Smooth muscle cell of the pulmonary artery (primary cell): Measurements from ENCODE around the gene MAGEA11. TPM values are rescaled to one million over a fixed set of nuclear protein-coding genes. Genes with fewer than 3 reads are reported as not detected.

Source experiments
- total RNA-seq: library from RNA; depleted of rRNA; stranded (reverse); fragments of >200 nt; gene quantifications from 2 replicates; pipeline ENCODE4 v1.2.3, GENCODE V29; 2014

MAGEA11 gene
- total RNA-seq = not detected in 2 replicates

GRCh38 chrX:149711545-149712236 is at the start of gene MAGEA11:
Gene MAGEA11 (plus strand): TSS chrX:149712060. CDS start chrX:149713160, 1,100 bp downstream.

Other genes starting within 250 kb of the MAGEA11 start
- gene IDS, start 206.8 kb upstream of the MAGEA11 start, total RNA-seq = 105 and 160 TPM in 2 replicates
- gene EOLA1, start 171.0 kb upstream of the MAGEA11 start, total RNA-seq = 13.8 and 14.3 TPM in 2 replicates
- not detected in 2 replicates for gene HSFX3, start 162.1 kb upstream of the MAGEA11 start, total RNA-seq
- gene MAGEA9B, start 124.6 kb upstream of the MAGEA11 start, total RNA-seq = not detected in 2 replicates
- 0.72 TPM in 1 of 2 replicates, not detected in the other for gene HSFX2, start 116.7 kb upstream of the MAGEA11 start, total RNA-seq
- gene TMEM185A, start 80.3 kb upstream of the MAGEA11 start, total RNA-seq = 19.6 and 22.2 TPM in 2 replicates
- 1.1 and 1.7 TPM in 2 replicates for gene HSFX1, start 62.0 kb downstream of the MAGEA11 start, total RNA-seq
- gene MAGEA9, start 69.9 kb downstream of the MAGEA11 start, total RNA-seq = not detected in 2 replicates
- not detected in 2 replicates for gene MAGEA8, start 169.1 kb downstream of the MAGEA11 start, total RNA-seq
- gene HSFX4, start 217.5 kb downstream of the MAGEA11 start, total RNA-seq = not detected in 2 replicates
- gene EOLA2, start 226.4 kb downstream of the MAGEA11 start, total RNA-seq = 19.0 and 22.9 TPM in 2 replicates